ENCODE measurements around the gene PCGF3.
"Not testable (repeated sequence)": the region's sequence is repeated elsewhere in the genome, so short reads cannot be mapped to it uniquely, and the experiment has no call there.

The PCGF3 gene

DNA sequence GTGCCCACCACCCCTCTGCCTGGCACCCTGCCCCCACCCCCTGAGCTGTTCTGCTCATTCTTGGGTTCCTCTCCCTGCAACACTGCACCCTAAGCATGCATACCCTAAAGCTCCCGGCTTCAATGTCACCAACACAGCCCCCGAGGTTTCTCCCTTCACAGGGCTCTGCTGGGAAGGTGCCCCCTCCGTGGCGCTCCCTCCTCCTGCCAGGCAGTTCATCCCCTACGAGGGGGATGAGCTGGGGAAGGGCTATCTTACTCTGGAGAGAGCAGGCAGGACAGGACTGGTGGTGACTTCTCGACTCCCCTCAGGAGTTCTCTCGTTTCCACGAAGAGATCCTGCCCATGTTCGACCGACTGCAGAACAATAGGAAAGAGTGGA, 38.1 kb upstream of the PCGF3 start:
- DNase-seq, result no peak

DNA sequence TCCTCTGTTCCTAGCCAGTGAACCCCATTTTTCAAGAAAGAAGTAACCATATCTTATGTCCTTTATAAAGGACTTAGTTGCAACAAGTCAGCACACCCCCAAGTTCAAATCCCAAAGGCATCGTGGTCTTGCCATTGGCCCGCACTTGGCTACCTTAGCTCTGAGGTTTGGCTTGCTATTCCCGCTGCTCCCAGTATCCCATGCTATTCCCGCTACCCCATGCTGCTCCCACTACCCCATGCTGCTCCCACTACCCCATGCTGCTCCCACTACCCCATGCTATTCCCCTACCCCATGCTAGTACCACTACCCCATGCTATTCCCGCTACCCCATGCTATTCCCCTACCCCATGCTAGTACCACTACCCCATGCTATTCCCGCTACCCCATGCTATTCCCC, 37.4 kb upstream of the PCGF3 start:
- not testable (repeated sequence) for DNase-seq

DNA sequence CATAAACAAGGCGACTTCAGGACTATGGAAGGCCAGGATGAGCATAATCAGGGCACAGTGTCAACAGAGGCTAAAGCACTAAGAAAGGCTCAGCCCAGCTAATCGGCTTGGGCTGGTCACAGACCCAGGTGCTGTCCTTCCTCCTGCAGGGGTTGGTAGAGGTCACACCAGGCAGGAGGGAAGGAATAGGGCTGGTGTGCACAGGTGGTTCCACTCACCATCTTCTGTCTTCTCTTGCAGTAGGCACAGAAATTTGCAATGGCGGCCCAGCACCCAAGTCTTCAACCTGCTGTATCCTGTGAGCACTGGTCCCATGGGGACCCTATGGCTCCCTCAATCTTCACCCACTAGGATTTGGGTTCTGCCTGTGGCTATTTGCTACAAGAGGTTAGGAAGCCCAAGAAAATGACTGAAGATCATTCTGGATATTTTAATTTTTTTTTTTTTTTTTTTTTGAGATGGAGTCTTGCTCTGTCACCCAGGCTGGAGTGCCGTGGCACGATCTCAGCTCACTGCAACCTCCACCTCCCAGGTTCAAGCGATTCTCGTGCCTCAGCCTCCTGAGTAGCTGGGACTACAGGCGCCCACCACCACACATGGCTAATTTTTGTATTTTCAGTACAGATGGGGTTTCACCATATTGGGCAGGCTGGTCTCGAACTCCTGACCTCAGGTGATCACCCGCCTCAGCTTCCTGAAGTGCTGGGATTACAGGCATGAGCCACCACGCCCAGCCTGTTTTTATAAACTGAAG, 35.6 kb upstream of the PCGF3 start:
- not testable (repeated sequence) for DNase-seq

DNA sequence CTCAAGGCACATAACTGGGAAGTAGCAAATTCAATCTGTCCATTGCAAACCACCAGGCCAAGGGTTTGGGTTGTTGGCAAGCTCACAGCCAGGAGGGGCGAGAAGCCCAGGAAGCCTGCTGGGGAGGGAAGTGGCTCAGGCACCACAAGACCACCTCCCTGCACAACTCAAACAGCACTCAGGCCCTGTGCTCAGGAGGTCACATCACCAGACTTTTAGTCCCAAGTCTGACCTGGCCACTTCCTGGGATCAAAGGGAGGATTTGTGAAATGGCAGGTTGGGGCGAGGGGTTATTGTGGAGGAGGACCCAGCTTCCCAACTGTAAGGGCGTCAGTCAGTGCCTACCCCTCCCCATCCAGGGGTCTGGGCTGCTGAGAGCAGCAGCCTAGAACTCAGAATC, 33.9 kb upstream of the PCGF3 start:
- no peak for DNase-seq

DNA sequence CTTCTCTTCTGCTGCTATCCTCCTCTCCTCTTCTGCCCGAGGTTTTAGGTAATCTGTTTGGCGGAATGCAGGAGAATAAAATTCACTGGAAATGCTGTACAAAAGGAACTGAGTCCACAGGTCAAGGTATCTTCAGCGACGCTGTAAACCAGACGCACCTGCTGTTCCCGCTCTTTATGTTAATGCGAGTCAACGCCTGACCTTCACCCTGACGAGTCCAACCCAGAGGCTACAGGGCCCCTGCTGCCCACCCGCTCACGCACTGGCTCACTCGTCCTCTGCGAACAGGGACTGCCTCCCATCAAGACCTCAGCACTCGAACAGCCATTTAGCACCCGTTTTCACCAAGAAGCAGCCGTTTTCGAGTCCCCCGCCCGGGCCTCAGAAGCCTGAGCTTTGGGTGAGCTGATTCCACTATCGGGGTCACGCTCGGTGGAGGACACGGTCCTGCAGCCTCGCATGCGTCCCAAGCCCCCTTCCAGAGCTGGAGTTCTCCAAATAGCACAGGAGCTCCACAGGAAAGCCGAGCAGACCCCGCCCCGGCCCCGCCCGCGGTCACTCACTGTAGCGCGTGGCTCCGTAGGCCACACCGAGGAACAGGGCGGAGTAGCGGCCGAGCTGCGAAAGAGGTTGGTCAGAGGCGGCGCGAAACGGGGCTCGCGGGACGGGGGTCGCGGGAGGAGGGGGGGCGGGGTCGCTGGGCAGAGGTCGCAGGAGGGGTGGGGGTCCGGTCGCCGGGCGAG, 32.1 kb upstream of the PCGF3 start:
- peak in 2 of 56 donors; percentile 21 to 36 for DNase-seq

DNA sequence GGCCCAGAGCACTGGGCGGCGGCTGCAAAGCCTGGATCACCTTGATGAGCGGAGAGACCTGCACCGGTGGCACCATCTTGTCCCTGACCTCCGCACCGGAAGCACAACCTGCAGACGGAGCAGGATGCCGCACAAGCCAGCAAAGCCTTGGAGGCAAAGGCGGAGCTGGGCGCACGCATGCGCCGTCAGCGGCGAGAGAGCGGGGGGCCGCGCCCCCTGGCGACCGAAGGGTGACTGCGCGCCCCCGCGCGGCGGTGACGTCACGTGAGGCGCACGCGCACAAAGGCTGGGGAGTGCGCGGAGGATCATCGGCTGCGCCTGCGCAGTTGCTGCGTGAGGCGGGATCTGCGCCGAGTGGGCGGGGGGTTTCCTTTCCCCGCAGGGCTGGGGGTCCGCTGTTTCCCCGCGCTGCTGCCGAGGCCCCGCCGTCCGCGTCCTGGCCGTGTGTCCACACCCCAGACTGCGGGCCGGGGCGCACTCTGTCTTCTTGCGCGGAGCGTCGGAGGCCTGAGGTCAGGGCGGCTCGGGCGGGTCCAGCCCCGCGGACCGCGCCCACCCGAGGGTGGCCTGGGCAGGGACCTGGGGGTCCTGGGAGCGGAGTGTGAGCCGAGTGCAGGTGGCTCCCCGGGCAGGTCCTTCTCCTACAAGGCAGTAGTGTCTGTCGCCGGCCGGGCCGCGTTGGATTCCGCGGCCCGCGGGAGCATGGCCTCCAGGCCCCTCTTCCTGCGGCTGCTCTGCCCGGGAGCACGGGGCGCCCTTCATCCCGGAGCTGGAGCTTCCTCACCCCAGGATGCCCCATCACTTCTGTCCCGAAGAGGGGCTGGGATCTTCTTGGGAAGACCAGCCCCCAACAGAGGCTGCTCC, 31.2 kb upstream of the PCGF3 start, which contains the start of the genes ATP5ME and MYL5:
Gene ATP5ME, minus strand, starts transcription at position 105 of the 864 bp plus-strand sequence. Its CDS starts 29 bp downstream, at position 76.
Gene MYL5, plus strand, starts transcription at position 371 of the 864 bp plus-strand sequence. CDS start 3,485 bp downstream, outside the sequence.
- DNase-seq, result peak in 55 of 56 donors; percentile 77 to 97 (median 92)

DNA sequence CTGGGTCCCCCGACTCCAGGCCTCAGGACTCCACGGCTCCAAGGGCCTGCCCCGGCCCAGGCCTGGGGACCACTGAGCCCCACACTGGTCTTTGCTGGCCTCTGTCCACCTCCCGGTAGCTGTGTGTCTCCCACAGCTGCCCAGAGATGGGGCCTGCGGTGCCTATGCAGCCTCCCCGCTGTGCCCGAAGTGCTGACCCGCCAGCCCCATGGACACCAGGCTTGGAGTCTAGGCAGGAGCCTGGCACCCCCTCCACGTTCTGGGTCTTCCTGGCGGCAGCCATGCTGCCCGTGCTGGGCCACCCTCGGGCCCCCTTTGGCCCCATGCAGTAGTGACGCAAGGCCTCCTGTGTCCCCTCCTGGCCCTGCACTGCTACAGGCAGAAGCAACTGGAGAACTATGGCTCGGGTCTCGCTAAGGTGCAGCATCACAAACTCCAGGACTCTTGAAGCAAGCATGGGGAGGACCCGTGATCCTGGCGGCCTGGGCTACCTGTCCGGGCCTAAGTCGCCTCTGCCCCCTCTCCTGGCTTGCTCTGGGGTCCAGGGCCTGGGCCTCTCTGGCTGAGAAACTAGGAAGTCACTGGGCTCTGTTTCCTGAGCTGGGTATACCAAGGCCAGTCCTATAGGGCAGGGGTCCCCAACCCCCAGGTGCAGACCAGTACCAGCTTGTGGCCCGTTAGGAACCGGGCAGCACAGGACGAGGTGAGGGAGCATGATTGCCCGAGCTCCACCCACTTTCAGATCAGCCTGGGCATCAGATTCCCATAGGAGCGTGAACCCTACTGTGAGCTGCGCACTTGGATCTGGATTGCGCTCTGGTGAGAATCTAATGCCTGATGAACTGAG, 30.4 kb upstream of the PCGF3 start:
- no peak for DNase-seq

DNA sequence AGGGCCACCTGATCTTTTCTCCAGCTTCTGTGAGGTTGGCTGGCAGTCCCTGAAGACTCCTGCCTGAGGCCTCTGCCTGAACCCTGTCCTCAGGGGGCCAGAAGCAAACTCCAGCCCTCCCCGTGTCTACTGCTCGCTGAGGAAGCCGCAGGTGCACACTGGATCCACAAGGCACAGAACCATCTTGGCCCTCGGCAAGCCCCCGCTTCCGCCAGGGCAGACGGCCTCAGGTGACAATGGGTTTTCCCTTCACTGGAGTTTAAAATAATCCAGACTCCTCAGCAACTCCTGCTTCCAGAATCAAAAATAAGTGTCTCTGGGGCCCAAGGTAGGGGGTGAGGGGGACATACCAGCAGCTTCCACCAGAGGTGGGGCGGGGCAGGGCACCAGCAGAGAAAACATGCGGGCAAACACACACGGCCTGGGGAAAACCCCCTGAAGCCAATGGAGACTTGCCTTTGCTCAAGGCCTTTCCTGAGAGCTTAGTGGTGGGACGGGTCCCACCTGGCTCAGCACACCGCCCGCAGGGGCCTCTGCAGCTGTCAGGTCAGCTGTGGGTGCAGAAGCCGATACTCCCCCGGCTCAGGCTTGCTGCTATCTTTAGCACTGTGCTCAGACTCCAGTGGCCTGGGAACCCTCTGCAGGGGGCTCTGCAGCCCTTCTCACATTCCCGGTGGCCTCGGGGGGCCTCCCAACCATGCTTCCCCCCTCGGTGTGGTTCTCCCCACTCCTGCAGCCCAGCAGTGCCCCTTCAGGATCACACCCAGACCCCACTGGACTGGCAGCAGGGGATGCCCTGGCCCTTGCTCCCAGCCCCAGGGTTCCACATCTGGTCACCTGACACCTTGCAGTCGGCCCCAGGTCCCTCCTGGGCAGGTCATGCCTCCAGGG, 29.4 kb upstream of the PCGF3 start:
- no peak for DNase-seq

DNA sequence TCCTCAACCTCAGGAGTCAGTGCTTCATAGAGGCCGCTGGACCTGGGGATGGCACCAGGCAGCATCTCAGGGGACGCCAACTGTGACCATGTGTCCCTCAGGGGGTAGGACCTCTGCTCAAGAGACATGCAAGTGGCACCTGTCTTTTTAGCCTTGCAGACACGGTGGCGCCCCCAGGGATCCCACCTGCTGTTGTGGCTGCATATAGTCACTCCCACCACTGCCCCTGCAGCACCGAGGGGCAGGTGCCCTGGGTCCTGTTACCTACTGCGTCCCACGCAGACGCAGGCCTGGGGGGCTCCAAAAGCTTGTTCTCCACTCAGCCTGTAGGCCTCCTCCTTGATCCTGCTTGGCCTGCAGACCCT, 28.8 kb upstream of the PCGF3 start:
- no peak for DNase-seq

DNA sequence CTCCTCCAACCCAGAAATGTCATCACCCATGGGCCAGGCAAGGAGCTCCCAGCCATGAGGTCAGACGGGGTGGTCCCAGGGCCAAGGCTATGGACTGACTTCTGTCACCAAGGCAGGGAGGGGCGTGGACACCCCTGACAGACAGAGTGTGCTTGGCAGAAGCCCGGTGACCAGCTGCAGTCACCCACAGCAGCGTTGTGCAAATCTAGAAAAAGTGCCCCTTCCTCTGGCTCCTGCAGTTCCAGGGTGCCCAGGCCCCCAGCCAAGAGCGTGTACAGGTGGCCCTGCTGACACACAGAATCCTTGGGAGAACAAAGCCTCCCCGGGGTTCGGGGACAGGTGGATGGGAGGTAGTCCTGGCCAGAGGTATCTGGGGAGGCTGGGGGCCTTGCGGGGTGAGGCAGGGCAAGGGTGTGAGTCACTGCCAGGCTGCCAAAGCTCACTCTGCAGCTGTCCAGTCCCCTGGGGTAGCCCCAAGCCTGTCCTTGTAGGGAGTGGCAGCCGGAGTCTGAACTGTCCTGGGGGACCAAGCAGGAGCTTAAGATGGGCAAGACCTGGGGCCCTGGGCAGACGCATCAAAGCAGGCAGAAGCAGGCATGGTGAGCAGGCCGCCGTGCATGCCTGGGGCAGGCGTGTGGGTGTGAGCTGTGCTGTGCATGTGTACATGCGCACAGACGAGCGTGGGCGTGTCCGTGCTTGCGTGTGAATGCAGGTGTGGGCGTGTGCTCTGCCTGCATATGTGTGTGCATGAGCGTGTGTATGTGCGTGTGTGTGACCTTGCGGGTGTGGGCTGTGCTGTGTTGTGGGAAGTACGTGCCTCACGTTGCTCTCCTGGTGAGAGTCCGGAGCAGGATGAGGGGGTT, 28.0 kb upstream of the PCGF3 start:
- DNase-seq, result peak in 7 of 56 donors; percentile 23 to 45 (median 37)

DNA sequence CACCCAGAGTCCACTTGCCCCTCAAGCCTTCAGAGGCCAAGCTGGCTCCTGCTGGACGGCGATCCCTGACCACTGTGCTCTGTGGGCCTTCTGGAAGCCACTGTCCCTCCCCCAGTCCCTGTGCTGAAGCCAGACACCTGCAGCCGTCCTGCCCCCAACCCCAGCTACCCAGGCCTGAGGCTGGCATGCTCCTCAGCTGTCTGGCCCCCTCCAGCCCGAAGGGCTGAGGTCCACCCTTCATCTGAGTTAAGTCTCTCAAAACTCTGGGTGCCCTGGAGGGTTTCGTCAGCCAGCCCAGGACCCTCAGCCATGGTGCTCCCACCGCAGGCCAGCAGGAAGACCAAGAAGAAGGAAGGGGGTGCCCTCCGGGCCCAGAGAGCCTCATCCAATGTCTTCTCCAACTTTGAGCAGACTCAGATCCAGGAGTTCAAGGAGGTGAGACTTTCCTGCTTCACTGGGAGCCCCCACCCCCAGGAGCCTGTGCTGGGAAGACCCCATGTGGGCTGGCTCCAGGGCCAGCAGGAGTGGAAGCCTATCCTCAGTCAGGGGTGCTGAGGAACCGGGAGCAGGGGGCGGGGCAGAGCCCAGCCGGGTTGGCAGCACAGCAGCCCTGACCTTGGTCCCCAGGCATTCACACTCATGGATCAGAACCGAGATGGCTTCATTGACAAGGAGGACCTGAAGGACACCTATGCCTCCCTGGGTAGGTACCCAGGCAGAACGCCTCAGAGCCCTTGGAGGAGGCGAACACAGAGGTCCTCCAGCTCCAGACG, 27.1 kb upstream of the PCGF3 start:
- no peak for DNase-seq

DNA sequence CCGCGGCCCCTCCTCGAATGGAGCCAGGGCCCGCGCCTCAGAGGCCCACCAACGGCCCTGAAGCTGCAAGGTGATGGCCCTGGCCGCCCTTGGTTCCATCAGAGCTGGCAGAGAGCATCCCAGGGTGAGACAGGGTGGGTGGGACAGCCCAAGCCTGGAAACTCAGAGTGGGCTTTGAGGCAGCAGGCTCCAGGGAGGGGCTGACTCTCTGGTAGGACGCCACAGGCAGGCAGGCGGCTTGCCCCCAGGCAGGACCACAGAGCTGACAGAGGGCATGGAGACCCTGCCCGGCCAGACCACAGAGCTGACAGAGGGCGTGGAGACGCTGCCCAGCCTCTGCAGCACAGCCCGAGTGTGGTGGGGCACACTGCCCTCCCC, 26.5 kb upstream of the PCGF3 start:
- no peak for DNase-seq

DNA sequence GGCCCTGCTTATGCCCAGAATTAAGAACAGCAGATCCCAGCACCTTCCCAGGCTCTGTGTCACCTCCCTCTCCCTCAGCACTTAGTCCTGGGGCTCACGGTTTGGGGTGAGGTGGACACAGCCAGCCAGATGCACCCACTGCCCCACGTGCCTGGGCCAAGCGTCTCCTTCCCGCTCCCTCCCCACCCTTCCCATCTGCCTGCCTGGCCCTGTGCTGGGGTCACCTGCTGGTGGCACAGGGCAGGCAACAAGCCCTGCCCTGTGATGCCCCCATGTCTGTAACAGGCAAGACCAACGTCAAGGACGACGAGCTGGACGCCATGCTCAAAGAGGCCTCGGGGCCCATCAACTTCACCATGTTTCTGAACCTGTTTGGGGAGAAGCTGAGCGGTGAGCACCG, 26.0 kb upstream of the PCGF3 start:
- DNase-seq, result no peak

DNA sequence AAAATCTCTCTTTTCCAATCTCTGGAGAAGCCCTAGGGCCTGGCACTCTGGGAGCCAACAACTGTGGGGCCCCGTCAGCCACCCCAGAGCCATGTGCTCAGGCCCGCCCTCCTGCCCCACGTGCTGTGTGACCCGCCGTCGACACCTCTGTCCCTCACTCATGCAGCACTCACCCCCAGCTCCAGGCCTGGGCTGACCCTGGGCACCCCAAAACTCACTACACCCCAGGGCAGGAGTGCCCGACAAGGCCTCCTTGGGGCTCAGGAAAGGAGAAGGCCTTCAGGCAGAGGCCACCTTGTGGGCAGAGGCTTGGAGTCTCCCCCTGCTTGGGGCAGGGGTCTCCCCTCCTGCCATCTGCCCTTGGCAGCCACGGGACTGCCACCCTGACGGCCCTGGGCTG, 25.5 kb upstream of the PCGF3 start:
- DNase-seq, result no peak

DNA sequence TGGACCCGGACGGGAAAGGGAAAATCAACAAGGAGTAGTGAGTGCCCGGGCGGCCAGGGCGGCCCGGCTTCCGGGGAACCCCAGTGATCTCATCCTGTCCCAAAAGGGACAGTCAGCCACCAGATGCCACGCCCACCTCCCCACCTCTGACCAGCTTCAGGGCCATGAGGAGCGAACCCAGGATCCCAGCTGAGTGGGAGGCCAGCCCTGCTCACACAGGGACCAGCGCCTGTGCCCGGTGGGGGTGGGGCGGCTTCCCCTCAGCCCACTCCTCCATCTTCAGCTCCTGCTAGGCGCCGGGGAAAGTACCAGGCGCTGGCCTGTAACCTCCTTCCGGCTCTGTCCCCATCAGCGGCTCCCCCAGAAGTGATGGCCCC, 25.1 kb upstream of the PCGF3 start:
- no peak for DNase-seq

DNA sequence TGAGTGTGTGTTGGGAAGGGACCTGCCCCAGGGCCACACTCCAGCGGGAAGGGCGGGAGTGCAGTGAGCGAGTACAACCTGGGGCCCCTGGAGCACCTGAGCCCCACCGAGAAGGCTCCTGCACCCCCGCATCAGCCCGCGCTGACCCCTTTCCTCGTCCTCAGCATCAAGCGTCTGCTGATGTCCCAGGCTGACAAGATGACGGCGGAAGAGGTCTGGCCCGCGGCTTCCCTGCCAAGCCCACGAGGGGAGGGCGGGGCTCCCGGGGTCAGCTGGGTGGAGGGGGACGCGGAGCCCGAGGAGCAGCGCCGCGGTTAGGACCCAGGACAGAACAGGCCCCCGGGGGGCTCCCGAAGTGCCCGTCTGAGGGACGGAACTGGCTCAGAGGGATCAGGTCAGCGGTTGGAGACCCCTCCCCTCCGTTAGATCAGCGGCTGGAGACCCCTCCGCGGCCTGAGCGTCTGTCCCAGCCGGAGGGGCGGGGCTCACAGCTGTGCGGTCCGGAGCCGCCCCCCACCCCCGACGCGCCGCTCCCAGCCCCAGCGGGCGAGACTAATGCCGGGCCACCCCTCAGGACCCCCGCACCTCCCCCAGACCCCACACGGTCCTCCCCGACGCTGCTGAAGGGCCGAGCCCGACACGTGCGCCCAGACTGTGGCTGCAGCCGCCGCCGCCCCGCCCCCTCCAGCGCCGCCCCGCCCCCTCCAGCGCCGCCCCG, 24.5 kb upstream of the PCGF3 start:
- DNase-seq, result peak in 11 of 56 donors; percentile 10 to 52 (median 33)

DNA sequence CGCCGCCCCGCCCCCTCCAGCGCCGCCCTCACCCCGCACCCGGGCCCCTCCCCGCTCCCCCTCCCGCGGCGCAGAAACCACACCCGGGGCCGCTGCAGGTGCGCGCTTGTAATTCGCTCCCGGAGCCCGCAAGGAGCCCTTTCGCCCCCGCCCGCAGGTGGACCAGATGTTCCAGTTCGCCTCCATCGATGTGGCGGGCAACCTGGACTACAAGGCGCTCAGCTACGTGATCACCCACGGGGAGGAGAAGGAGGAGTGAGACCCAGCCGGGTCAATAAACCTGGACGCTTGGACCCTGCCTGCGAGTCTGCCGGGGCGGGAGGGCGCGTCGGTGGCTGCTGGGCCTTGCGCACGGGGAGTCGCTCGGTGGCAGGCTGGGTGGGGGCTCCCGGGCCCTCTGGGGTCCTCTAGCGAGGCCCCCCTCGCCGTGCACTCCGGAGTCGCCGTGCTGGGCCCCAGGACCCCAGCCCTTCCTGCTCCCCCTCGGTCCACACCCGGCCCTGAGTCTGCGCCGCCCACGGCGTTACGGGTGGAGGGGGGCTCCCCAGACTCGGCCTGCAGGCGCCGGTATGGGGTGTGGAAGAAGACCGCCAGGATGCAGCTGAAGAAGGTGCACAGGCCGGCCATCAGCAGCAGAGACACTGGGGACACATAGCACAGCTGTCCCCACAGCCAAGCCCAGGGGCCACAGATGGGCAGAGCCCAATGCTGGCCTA, 23.7 kb upstream of the PCGF3 start:
- DNase-seq, result peak in 1 of 56 donors; percentile 29

All from amygdala (tissue), 56 donors.